A549 (cell line): Measurements from ENCODE around the gene SH3BGRL2.

Experiments
- BHLHE40 ChIP-seq: IDR thresholded peaks from 2 replicates; pipeline ENCODE4 v1.6.1; 2012; ENCODE audit warnings: low read depth, low read length, inconsistent platforms
- JUN ChIP-seq, 2 experiments: fragments of >200 bp; sonication (Bioruptor Twin); formaldehyde crosslinking; IDR thresholded peaks; 2 replicates in 1 of 2; 3 replicates in 1 of 2; pipeline ENCODE4 v1.6.1; 2016 to 2017
- POLR2AphosphoS2 ChIP-seq: conservative IDR thresholded peaks from 2 replicates; pipeline ENCODE4 v1.6.1; 2012; ENCODE audit warnings: low read length, improper control_type of control experiment, inconsistent platforms
- REST ChIP-seq: fragments of 200-600 bp; sonication (generic); IDR thresholded peaks from 2 replicates; pipeline ENCODE4 v1.6.1; 2016; ENCODE audit warnings: antibody characterized with exemption, mild to moderate bottlenecking, moderate library complexity
- SMC3 ChIP-seq: fragments of >200 bp; sonication (Bioruptor Twin); formaldehyde crosslinking; IDR thresholded peaks from 3 replicates; pipeline ENCODE4 v1.6.1; 2018; ENCODE audit warnings: inconsistent platforms
- ZFP36 ChIP-seq: fragments of 450-650 bp; IDR thresholded peaks from 2 replicates; pipeline ENCODE4 v1.6.1; 2014; ENCODE audit warnings: borderline replicate concordance; ENCODE audit not compliant: partially characterized antibody
- TF ChIP-seq, protein P1 (sequence below): fragments of >200 bp; sonication (Bioruptor Twin); formaldehyde crosslinking; IDR thresholded peaks from 3 replicates; pipeline ENCODE4 v1.5.1; 2016
- TF ChIP-seq, protein P2 (sequence below): IDR thresholded peaks from 2 replicates; pipeline ENCODE4 v1.6.1; 2012

- TF ChIP-seq, protein P1, sequence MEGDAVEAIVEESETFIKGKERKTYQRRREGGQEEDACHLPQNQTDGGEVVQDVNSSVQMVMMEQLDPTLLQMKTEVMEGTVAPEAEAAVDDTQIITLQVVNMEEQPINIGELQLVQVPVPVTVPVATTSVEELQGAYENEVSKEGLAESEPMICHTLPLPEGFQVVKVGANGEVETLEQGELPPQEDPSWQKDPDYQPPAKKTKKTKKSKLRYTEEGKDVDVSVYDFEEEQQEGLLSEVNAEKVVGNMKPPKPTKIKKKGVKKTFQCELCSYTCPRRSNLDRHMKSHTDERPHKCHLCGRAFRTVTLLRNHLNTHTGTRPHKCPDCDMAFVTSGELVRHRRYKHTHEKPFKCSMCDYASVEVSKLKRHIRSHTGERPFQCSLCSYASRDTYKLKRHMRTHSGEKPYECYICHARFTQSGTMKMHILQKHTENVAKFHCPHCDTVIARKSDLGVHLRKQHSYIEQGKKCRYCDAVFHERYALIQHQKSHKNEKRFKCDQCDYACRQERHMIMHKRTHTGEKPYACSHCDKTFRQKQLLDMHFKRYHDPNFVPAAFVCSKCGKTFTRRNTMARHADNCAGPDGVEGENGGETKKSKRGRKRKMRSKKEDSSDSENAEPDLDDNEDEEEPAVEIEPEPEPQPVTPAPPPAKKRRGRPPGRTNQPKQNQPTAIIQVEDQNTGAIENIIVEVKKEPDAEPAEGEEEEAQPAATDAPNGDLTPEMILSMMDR = no peak
- no peak for TF ChIP-seq REST
- TF ChIP-seq BHLHE40 = no peak
- no peak for TF ChIP-seq SMC3
- TF ChIP-seq POLR2AphosphoS2 = no peak
- no peak for TF ChIP-seq ZFP36
- TF ChIP-seq, protein P2, sequence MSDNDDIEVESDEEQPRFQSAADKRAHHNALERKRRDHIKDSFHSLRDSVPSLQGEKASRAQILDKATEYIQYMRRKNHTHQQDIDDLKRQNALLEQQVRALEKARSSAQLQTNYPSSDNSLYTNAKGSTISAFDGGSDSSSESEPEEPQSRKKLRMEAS = no peak
- no peak for TF ChIP-seq JUN (IDR thresholded peaks at IDR 0.05)
Observed at GRCh38 chr6:79676785-79677736, 45.9 kb downstream of the SH3BGRL2 start.
